GM19467 (cell line): Measurements from ENCODE around the gene RXRA.

Source experiments
- ATAC-seq: cut with Tn5 transposase; IDR thresholded peaks from one replicate; pipeline ENCODE4 v1.9.1; 2021; ENCODE audit warnings: mild to moderate bottlenecking, moderate library complexity; ENCODE audit not compliant: unreplicated experiment

The RXRA gene

GRCh38 chr9:134325813-134326723 lies at the start of gene RXRA:
TSS of gene RXRA (plus strand) at chr9:134326455. CDS start at chr9:134326632, 177 bp downstream.
- no peak for ATAC-seq

GRCh38 chr9:134278286-134278685 lies 48.0 kb upstream of the RXRA start:
- ATAC-seq: no peak

- no peak for ATAC-seq
Measured at GRCh38 chr9:134278974-134279640, 47.1 kb upstream of the RXRA start.

GRCh38 chr9:134282138-134282650 lies 44.1 kb upstream of the RXRA start:
- ATAC-seq: no peak

GRCh38 chr9:134283111-134283515 lies 43.1 kb upstream of the RXRA start:
- ATAC-seq: no peak

GRCh38 chr9:134283692-134284265 lies 42.5 kb upstream of the RXRA start:
- ATAC-seq: no peak

- ATAC-seq: no peak
Measured at GRCh38 chr9:134284273-134284672, 42.0 kb upstream of the RXRA start.

- no peak for ATAC-seq
Measured at GRCh38 chr9:134284741-134285140, 41.5 kb upstream of the RXRA start.

GRCh38 chr9:134285215-134285845 lies 40.9 kb upstream of the RXRA start:
- ATAC-seq: no peak

GRCh38 chr9:134286471-134287245 lies 39.6 kb upstream of the RXRA start:
- no peak for ATAC-seq

- no peak for ATAC-seq
Measured at GRCh38 chr9:134287591-134288491, 38.4 kb upstream of the RXRA start.

- ATAC-seq: no peak
Measured at GRCh38 chr9:134288746-134289145, 37.5 kb upstream of the RXRA start.

GRCh38 chr9:134289241-134289875 lies 36.9 kb upstream of the RXRA start:
- ATAC-seq: no peak

- no peak for ATAC-seq
Measured at GRCh38 chr9:134290603-134291451, 35.4 kb upstream of the RXRA start.

- ATAC-seq: no peak
Measured at GRCh38 chr9:134291452-134291881, 34.8 kb upstream of the RXRA start.

- no peak for ATAC-seq
Measured at GRCh38 chr9:134291961-134292871, 34.0 kb upstream of the RXRA start.

- ATAC-seq: no peak
Measured at GRCh38 chr9:134293031-134293521, 33.2 kb upstream of the RXRA start.
